ENCODE results near the gene ZNF738. TPM values are rescaled to one million over a fixed set of nuclear protein-coding genes. Genes with fewer than 3 reads are reported as not detected.

The ZNF738 gene
- polyA plus RNA-seq, 1 donor = 18.2 TPM

DNA sequence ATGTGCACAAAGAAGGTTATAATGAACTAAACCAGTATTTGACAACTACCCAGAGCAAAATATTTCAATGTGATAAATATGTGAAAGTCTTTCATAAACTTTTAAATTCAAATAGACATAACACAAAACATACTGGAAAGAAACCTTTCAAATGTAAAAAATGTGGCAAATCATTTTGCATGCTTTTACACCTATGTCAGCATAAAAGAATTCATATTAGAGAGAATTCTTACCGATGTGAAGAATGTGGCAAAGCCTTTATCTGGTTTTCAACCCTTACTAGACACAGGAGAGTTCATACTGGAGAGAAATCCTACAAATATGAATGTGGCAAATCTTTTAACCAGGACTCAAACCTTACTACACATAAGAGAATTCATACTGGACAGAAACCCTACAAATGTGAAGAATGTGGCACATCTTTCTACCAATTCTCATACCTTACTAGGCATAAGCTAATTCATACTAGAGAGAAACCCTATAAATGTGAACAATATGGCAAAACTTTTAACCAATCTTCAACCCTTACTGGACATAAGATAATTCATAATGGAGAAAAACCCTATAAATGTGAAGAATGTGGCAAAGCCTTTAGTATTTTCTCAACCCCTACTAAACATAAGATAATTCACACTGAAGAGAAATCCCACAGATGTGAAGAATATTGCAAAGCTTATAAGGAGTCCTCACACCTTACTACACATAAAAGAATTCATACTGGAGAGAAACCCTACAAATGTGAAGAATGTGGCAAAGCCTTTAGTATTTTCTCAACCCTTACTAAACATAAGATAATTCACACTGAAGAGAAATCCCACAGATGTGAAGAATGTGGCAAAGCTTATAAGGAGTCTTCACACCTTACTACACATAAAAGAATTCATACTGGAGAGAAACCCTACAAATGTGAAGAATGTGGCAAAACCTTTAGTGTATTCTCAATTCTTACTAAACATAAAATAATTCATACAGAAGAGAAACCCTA is 64.5 kb downstream of the ZNF738 start:
- DNase-seq = no peak

Other genes with a start within 250 kb of the ZNF738 start
- gene ZNF431, start 217.0 kb upstream of the ZNF738 start, polyA plus RNA-seq (ENCODE audit: insufficient read length) = 24.4 TPM
- 10.2 TPM for gene ZNF708, start 29.6 kb upstream of the ZNF738 start, polyA plus RNA-seq (ENCODE audit: insufficient read length)
- gene ZNF493, start 38.1 kb downstream of the ZNF738 start, polyA plus RNA-seq (ENCODE audit: insufficient read length) = 12.2 TPM
- gene ZNF429, start 146.6 kb downstream of the ZNF738 start, polyA plus RNA-seq (ENCODE audit: insufficient read length) = 16.5 TPM